Activated CD4-positive, alpha-beta T cell treated with anti-CD3 and anti-CD28 coated beads, Interleukin-2, amount 10 ng/mL, durations not matched to agents 7 days and 5 days (primary cell): ENCODE results near the gene HINT2. TPM values are rescaled to one million over a fixed set of nuclear protein-coding genes. Genes with fewer than 3 reads are reported as not detected.

Experiments
- CTCF ChIA-PET: fragments of 350-600 bp; sonication (Branson Sonifier 250); formaldehyde crosslinking; loops from one replicate; lab custom pipeline; 2021; ENCODE audit warnings: antibody characterized with exemption; lab: Charles Lee
- POLR2A ChIA-PET: fragments of 350-600 bp; sonication (Branson Sonifier 250); formaldehyde crosslinking; loops from one replicate; lab custom pipeline; 2021; ENCODE audit warnings: antibody characterized with exemption; lab: Charles Lee
- DNase-seq: peaks from one replicate; pipeline ENCODE4 v3.0.0-alpha.2; 2020
- H3K27ac Mint-ChIP-seq: one replicate; pipeline ENCODE4 v1.8.0; 2021; ENCODE audit warnings: mild to moderate bottlenecking, moderate library complexity, mixed read lengths
- H3K27me3 Mint-ChIP-seq: one replicate; pipeline ENCODE4 v1.8.0; 2021; ENCODE audit warnings: mixed read lengths
- H3K36me3 Mint-ChIP-seq: one replicate; pipeline ENCODE4 v1.8.0; 2021; ENCODE audit warnings: low read depth, mixed read lengths
- H3K4me1 Mint-ChIP-seq: one replicate; pipeline ENCODE4 v1.8.0; 2021; ENCODE audit warnings: mixed read lengths
- H3K4me3 Mint-ChIP-seq: one replicate; pipeline ENCODE4 v1.8.0; 2021; ENCODE audit warnings: mild to moderate bottlenecking, moderate library complexity, mixed read lengths
- H3K9me3 Mint-ChIP-seq: one replicate; pipeline ENCODE4 v1.8.0; 2021; ENCODE audit warnings: mixed read lengths
- total RNA-seq, 2 experiments: library from RNA; stranded (reverse); gene quantifications; one replicate each; pipeline ENCODE4 v1.2.3, GENCODE V29; 2021

The HINT2 gene
- total RNA-seq, 2 experiments from 2014 or later: 56.5 to 69.9 TPM

DNA sequence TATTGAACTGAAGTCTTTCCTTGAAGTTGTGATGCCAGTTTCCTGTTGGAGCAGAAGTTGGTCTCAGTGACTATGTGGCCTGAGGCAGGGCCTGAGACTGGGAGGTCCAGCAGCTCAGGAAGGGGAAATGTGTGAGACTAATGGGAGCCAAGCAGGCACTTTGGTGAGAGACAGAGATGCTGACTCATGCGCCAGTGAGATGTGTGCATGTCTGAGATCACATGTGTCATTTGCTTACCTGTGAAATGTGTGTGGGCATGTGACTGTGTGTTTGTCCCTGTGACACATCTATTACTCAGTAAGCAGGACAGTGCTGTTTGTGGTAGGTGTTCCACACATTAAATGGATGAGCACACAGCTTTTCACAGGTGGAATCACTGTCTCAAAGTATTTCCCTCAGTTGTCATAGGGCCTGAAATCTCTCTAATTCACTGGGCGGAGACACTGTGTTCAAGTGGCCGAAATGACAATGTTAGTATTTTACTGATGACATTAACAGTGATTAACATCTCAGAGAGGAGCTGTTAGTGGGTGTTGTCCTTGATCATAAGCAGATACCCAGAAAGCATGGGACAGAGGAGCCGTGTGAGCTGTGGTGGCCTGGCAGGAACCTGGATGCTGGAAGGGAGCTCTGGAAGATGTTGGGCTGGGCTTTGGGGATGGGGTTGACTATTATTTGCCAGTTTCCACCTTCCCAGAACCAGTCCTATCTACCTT is 16.0 kb downstream of the HINT2 start:
- no peak overlapping the region for H3K4me3 Mint-ChIP-seq
- no peaks in the 10 kb centered on the region for H3K9me3 Mint-ChIP-seq
- ChIA-PET CTCF (interaction anchor here (1.0 to 6.3 kb wide), 2 partner anchors 9 to 13 kb away, joined by 3 to 34 read pairs; partner anchors contain the start of genes HINT2 and SPAG8), POLR2A (no interaction called here)
- peaks cover 1% of the 10 kb centered on the region for H3K36me3 Mint-ChIP-seq
- no peaks in the 10 kb centered on the region for H3K27me3 Mint-ChIP-seq
- H3K4me1 Mint-ChIP-seq: peaks cover 28% of the 10 kb centered on the region
- no peak for DNase-seq
- no peak overlapping the region for H3K27ac Mint-ChIP-seq

DNA sequence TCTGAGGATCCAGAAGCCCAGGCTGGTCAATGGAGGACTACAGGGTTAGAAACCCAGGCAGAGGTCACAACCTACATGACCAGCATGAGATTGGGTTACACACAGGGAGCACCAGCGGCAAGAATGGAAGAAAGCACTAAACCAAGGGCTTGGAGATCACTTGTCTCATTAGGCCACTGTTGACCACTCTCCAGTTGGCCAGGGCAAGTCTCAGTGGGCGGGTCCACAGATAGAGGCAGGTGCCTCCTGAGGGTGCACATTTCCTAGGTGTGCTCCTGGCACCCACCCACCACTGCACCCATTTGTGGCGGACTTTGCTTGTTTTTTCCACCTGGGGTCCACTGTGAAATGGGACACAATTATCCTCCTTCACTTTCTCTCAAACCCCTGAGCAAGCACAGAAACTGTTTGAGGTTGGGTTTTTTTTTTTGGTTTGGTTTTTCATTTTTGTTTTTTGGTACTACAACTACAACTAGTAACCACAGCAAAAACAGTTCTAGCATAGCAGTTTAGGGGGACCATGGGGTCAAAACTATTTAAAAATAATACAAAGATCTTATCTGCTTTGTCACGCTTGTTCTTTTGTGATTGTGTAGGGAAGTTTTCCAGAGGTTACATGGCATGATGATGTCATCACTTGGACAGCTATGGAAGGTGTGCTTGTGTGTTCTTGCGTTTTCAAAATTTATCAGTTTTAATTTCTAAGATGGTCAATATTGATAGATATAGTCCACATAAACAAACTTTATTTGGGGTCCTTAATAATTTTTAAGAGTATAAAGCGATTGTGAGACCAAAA is 17.3 kb downstream of the HINT2 start:
- Mint-ChIP-seq H3K4me1 (peaks cover 32% of the 10 kb centered on the region), H3K36me3 (no peaks in the 10 kb centered on the region), H3K9me3 (no peaks in the 10 kb centered on the region), H3K4me3 (no peak overlapping the region), H3K27me3 (no peaks in the 10 kb centered on the region), H3K27ac (no peak overlapping the region)
- no peak for DNase-seq
- ChIA-PET POLR2A (no interaction called here), CTCF (interaction anchor here (1.2 to 6.3 kb wide), 2 partner anchors 7 to 15 kb away, joined by 4 to 34 read pairs; partner anchors contain the start of genes HINT2 and SPAG8)

DNA sequence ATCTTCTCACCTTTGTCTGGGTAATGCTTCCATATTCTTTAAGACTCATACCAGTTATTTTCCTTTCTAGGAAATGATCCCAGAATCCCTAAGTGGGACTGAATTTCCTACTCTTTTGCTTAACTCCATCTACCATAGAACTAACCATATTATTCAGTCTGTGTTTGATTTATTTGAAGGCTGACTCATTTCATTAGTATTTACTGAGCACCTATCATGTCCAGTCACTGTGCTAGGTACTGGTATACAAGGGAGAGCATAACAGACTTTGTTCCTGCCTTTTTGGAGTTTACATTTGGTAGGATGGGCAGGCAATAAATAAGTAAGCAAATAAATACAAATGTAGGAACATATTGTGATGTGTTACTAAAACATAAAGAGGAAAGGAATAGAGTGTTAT is 19.1 kb downstream of the HINT2 start:
- CTCF ChIA-PET: no interaction called here
- POLR2A ChIA-PET: no interaction called here
- Mint-ChIP-seq H3K36me3 (no peaks in the 10 kb centered on the region), H3K27me3 (no peaks in the 10 kb centered on the region), H3K9me3 (no peaks in the 10 kb centered on the region), H3K27ac (no peak overlapping the region), H3K4me1 (peaks cover 32% of the 10 kb centered on the region), H3K4me3 (no peak overlapping the region)
- DNase-seq: no peak

DNA sequence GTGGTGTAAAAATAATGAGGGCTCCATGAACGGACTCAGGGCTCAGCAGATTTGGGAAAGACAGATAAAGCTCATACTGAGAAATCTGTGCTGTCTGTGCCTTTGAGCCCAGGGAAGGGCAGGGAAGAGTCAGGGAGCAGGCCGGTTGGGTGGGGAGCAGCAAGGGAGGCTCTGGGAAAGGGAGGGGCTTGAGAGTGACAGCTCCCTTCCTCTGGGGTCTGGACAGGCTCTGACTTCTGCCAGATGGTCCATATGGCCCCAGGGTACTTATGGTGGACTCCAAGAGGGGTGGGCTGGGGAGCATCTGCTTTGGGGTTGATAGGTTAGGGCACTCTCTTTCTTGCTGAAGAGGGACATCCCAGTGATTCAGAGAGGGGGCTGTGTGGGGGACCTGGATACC is 21.4 kb downstream of the HINT2 start:
- Mint-ChIP-seq H3K27ac (peak overlapping the region; percentile 32), H3K4me1 (peaks cover 26% of the 10 kb centered on the region), H3K27me3 (no peaks in the 10 kb centered on the region), H3K4me3 (no peak overlapping the region), H3K9me3 (no peaks in the 10 kb centered on the region), H3K36me3 (no peaks in the 10 kb centered on the region)
- ChIA-PET POLR2A (no interaction called here), CTCF (no interaction called here)
- DNase-seq: no peak

DNA sequence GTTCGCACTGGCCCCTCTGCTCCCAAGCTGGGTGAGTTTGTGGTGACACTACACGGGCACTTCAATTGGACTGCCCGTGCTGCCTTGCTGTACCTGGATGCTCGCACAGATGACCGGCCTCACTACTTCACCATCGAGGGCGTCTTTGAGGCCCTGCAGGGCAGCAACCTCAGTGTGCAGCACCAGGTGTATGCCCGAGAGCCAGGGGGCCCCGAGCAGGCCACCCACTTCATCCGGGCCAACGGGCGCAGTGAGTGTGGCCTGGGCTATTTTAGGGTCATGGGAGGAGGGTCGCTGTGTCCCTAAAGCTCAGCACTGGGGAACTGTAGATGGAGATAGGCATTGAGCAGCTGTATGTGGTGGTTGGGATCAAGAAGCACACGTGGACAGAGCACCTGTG is 22.0 kb downstream of the HINT2 start:
- DNase-seq: no peak
- ChIA-PET CTCF (interaction anchor here (1.7 kb wide), 1 partner anchor 21 kb away, joined by 5 read pairs; the partner anchor contains the start of gene HINT2), POLR2A (interaction anchor here (0.6 kb wide), 1 partner anchor 98 kb away, joined by 3 read pairs; no protein-coding TSS in a partner anchor)
- Mint-ChIP-seq H3K4me1 (peaks cover 23% of the 10 kb centered on the region), H3K4me3 (no peak overlapping the region), H3K27ac (no peak overlapping the region), H3K9me3 (no peaks in the 10 kb centered on the region), H3K27me3 (no peaks in the 10 kb centered on the region), H3K36me3 (no peaks in the 10 kb centered on the region)

DNA sequence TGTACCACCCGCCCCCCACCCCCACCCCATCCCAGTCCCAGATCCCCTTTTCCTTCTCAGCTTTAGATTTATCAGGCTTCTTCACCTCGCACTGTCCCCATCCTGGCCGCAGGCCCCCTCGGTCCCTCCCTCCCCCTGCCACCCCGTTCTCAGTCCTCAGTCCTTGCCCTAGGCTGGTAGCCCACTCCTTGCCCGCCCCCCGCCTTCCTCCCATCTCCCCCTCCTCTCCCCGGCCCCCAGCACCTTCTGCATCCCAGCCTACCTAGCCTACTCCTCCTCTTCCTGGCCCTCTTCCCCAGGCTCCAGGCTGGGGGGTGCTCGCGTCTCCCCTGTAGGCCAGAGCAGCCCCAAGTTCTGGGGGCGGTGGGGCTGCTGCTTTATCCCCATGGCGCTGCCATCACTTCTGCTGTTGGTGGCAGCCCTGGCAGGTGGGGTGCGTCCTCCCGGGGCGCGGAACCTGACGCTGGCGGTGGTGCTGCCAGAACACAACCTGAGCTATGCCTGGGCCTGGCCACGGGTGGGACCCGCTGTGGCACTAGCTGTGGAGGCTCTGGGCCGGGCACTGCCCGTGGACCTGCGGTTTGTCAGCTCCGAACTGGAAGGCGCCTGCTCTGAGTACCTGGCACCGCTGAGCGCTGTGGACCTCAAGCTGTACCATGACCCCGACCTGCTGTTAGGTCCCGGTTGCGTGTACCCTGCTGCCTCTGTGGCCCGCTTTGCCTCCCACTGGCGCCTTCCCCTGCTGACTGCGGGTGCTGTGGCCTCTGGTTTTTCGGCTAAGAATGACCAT is 22.6 kb downstream of the HINT2 start:
- ChIA-PET POLR2A (interaction anchor here (0.6 kb wide), 1 partner anchor 97 kb away, joined by 3 read pairs; no protein-coding TSS in a partner anchor), CTCF (interaction anchor here (1.7 kb wide), 1 partner anchor 22 kb away, joined by 5 read pairs; the partner anchor contains the start of gene HINT2)
- Mint-ChIP-seq H3K27ac (no peak overlapping the region), H3K27me3 (no peaks in the 10 kb centered on the region), H3K4me3 (no peak overlapping the region), H3K4me1 (peaks cover 20% of the 10 kb centered on the region), H3K9me3 (no peaks in the 10 kb centered on the region), H3K36me3 (no peaks in the 10 kb centered on the region)
- no peak for DNase-seq

DNA sequence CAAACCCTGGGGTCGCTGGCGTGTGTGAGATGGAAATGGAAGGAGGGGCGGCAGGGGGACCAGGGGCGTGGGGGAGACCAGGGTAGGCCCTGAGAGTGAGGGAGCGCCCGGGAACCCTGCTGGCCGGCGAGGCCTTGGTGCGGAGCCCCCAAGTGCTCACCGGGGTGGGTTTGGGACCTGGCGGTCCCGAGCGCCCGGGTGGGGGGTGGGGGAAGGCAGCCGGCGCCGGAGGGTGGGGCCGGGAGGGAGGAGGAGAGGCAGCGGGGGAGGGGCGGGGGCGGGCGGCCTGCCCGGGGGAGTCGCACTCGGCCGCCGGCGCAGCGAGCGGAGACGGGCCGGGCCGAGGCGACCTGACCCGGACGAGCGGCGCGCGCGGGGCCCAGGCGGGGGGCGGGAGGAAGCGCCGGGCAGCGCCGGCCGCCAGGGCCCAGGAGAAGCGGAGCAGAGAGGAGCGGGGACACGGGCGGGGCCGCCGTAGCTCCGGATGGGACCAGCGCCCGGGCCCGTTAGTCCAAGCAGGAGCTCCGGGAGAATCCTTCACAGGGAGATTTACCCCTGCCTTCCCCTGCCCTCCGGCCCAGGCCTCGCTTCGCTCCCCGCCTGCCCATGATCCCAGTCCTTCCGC is 23.4 kb downstream of the HINT2 start, which contains the start of gene NPR2:
TSS of gene NPR2 (plus strand) at position 295 of the 625 bp plus-strand sequence. CDS start 818 bp downstream, outside the sequence.
- H3K36me3 Mint-ChIP-seq: no peaks in the 10 kb centered on the region
- H3K27ac Mint-ChIP-seq: no peak within 1 kb of the TSS
- DNase-seq: no peak
- peaks cover 16% of the 10 kb centered on the region for H3K4me1 Mint-ChIP-seq
- ChIA-PET CTCF (interaction anchor here (1.7 kb wide), 1 partner anchor 23 kb away, joined by 5 read pairs; the partner anchor contains the start of gene HINT2), POLR2A (no interaction called here)
- H3K4me3 Mint-ChIP-seq: no peak within 1 kb of the TSS
- H3K9me3 Mint-ChIP-seq: no peaks in the 10 kb centered on the region
- no peaks in the 10 kb centered on the region for H3K27me3 Mint-ChIP-seq

DNA sequence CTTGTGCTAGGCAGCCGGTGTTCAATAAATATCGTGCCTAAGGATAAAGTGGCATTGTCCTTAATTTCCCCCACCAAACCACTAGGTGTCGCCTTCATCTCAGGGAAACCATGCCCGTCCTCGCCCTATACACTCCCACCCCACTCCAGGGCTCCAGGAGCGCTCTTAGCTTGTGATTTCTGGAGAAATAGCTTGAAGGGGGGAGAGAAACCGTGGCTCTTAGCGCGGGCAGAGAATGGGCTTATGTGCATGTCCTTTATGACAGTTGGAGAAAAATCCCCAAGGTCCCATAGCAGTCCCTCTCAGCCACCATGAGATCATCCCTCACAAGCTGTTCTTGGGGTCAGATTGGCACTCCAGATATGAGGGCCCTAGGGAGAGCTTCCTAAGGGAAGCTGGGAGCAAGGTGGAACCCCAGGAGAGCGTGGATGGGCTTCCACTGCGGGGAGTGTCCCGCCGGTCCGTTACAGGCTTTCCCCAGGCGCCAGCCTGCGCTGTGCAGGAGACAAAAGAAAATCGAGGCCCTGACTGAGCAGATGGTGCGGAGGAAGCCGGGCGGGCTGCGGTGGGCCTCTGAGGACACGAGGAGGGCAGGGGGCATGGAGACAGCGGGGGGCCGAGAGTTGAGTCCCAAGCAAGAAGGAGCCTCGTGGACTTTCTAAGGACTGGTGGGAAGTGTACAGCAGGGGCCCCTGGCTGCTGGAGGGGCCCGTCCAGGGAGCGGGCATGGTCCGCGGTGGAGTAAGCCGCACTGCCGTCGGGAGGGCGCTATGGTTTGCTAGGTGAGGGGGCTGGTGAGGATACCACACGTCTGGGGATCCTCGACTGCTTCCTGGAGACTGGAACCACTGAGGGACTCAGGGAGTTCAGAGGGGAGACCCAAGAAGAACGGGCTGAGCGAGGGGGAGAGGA is 24.2 kb downstream of the HINT2 start:
- ChIA-PET POLR2A (no interaction called here), CTCF (interaction anchor here (0.5 to 1.9 kb wide), 25 partner anchors 9 to 1787 kb away, joined by 3 to 10 read pairs (median 4); partner anchors contain the start of genes ARHGEF39, GBA2, RGP1 and SPAG8)
- H3K27ac Mint-ChIP-seq: no peak overlapping the region
- H3K4me3 Mint-ChIP-seq: no peak overlapping the region
- no peaks in the 10 kb centered on the region for H3K36me3 Mint-ChIP-seq
- H3K4me1 Mint-ChIP-seq: peaks cover 16% of the 10 kb centered on the region
- H3K9me3 Mint-ChIP-seq: no peaks in the 10 kb centered on the region
- H3K27me3 Mint-ChIP-seq: no peaks in the 10 kb centered on the region
- DNase-seq: peak; percentile 75

DNA sequence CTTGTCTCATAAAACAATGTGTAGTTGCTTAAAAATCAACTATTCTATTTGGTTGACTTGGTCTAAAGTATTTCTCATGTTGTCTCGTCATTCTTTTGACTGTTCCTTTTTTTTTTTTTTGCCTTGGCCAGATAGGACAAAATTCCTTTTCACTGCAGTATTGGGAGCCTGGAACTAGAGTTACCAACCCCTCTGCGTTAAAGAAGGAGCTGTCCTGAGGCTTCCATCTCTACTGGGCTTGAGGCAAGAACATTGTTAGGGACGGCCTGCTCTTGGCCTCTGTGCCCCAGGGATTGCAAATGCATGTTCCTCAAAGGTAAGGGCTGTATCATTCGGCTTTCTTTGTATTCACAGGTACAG is 24.8 kb downstream of the HINT2 start:
- Mint-ChIP-seq H3K4me3 (no peak overlapping the region), H3K36me3 (no peaks in the 10 kb centered on the region), H3K27ac (no peak overlapping the region), H3K4me1 (peaks cover 13% of the 10 kb centered on the region), H3K9me3 (no peaks in the 10 kb centered on the region), H3K27me3 (no peaks in the 10 kb centered on the region)
- DNase-seq: no peak
- ChIA-PET POLR2A (no interaction called here), CTCF (interaction anchor here (0.6 to 1.9 kb wide), 22 partner anchors 8 to 1787 kb away, joined by 3 to 10 read pairs (median 4); partner anchors contain the start of genes ARHGEF39 and SPAG8)

DNA sequence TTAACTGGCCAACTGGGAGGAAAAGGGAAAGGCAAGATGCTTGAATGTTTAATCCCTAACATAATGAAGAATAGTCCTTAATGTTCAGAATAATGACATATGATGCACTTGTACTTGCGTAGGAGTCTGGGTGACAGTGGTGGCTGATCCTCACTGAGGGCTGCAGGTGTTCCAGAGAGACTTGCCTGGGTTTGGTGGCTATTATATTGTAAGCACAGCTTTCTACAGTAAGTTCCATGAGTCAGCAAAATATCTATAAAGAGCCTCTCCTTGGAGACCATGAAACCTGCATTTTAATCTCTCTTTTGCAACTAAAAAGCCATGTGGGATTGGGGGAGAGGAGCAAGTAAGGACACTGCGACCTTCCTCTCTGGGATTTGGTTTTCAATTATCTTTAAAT is 25.3 kb downstream of the HINT2 start:
- ChIA-PET POLR2A (no interaction called here), CTCF (interaction anchor here (0.8 to 1.9 kb wide), 20 partner anchors 7 to 176 kb away, joined by 3 to 10 read pairs (median 4); partner anchors contain the start of genes FAM221B, SPAG8 and TMEM8B)
- H3K9me3 Mint-ChIP-seq: no peaks in the 10 kb centered on the region
- H3K36me3 Mint-ChIP-seq: no peaks in the 10 kb centered on the region
- H3K4me1 Mint-ChIP-seq: peaks cover 12% of the 10 kb centered on the region
- H3K27me3 Mint-ChIP-seq: no peaks in the 10 kb centered on the region
- no peak for DNase-seq
- no peak overlapping the region for H3K27ac Mint-ChIP-seq
- H3K4me3 Mint-ChIP-seq: no peak overlapping the region

DNA sequence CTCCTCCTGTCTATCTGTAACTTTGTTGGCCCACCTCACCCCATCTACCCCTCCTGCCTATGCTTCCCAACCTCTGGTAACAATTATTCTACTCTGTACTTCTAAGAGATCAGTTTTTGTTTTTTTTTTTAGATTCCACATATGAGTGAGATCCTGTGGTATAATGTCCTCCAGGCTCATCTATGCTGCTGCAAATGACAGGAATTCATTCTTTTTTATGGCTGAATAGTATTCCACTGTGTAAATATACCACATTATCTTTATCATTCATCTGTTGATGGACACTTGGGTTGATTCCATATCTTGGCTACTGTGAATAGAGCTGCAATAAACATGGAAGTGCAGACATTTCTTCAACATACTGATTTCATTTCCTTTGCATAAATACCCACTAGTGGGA is 31.4 kb downstream of the HINT2 start:
- no peaks in the 10 kb centered on the region for H3K4me1 Mint-ChIP-seq
- peaks cover 10% of the 10 kb centered on the region for H3K36me3 Mint-ChIP-seq
- DNase-seq: no peak
- no peak overlapping the region for H3K4me3 Mint-ChIP-seq
- H3K9me3 Mint-ChIP-seq: no peaks in the 10 kb centered on the region
- H3K27me3 Mint-ChIP-seq: no peaks in the 10 kb centered on the region
- no peak overlapping the region for H3K27ac Mint-ChIP-seq
- ChIA-PET CTCF (interaction anchor here (0.6 kb wide), 1 partner anchor 1046 kb away, joined by 3 read pairs; no protein-coding TSS in a partner anchor), POLR2A (no interaction called here)
